GM12878 (cell line): Measurements from ENCODE around the gene SRSF2. TPM values are rescaled to one million over a fixed set of nuclear protein-coding genes. Genes with fewer than 3 reads are reported as not detected.
A peak's percentile ranks its signal among the peaks of the same experiment; 100 is the strongest.
"Not testable (repeated sequence)": the region's sequence is repeated elsewhere in the genome, so short reads cannot be mapped to it uniquely, and the experiment has no call there.

Experiments
- ATAC-seq: fragments of 200-7000 bp; cut with Tn5 transposase; 3 replicates; pipeline ENCODE4 v1.9.1; 2020; ENCODE audit warnings: mild to moderate bottlenecking, moderate library complexity
- BruUV-seq: library from RNA; stranded (reverse); fragments of 400-500 nt; replicated peaks from 2 replicates; lab custom pipeline; 2021; lab: Mats Ljungman, UMichigan
- CTCF ChIA-PET: fragments of 300-600 bp; sonication (Branson Sonifier 250); formaldehyde crosslinking; extraction: SDS; loops from one replicate; lab custom pipeline; 2021; ENCODE audit warnings: inconsistent platforms; lab: Yijun Ruan, JAX
- POLR2A ChIA-PET: fragments of 350-600 bp; formaldehyde crosslinking; extraction: SDS; loops from one replicate; lab custom pipeline; 2021; ENCODE audit warnings: inconsistent platforms; lab: Charles Lee
- RAD21 ChIA-PET: fragments of 300-600 bp; sonication (Branson Sonifier 250); formaldehyde crosslinking; loops from one replicate; lab custom pipeline; 2023; ENCODE audit warnings: antibody characterized with exemption; ENCODE audit not compliant: unreplicated experiment; lab: Charles Lee
- SMC1A ChIA-PET: fragments of 300-600 bp; sonication (Branson Sonifier 250); formaldehyde crosslinking; loops from one replicate; lab custom pipeline; 2023; ENCODE audit not compliant: unreplicated experiment, uncharacterized antibody; lab: Charles Lee
- DNase-seq: peaks from one replicate; pipeline ENCODE4 v3.0.0-alpha.2; 2011; ENCODE audit warnings: low read depth, low spot score
- FAIRE-seq: peaks from 3 replicates; lab custom pipeline; 2011; peaks lifted over from hg19 to GRCh38; lab: Jason Lieb, UNC
- H2AFZ ChIP-seq: 2 replicates; pipeline ENCODE4 v1.6.0; 2011; ENCODE audit warnings: low read depth, low read length, control low read depth; ENCODE audit not compliant: control insufficient read depth
- H3K27ac ChIP-seq: 2 replicates; pipeline ENCODE4 v1.5.1; 2011; ENCODE audit warnings: control low read depth; ENCODE audit not compliant: control insufficient read depth, insufficient read depth
- H3K27me3 ChIP-seq, 2 experiments: replicated peaks in 1 of 2; 2 replicates each; pipeline versions ENCODE4 v1.6.0 to v1.6.1; 2011; ENCODE audit warnings: low read length in 1 of 2; ENCODE audit not compliant: control insufficient read depth in 2 of 2, insufficient read depth in 2 of 2
- H3K36me3 ChIP-seq, 2 experiments: 2 replicates each; pipeline ENCODE4 v1.5.1; 2011; ENCODE audit warnings: low read length in 1 of 2; ENCODE audit not compliant: control insufficient read depth in 2 of 2, insufficient read depth in 2 of 2
- H3K4me1 ChIP-seq: 2 replicates; pipeline ENCODE4 v1.6.1; 2011; ENCODE audit warnings: mild to moderate bottlenecking, low read length, moderate library complexity, mixed read lengths; ENCODE audit not compliant: control insufficient read depth, insufficient read depth
- H3K4me2 ChIP-seq: 2 replicates; pipeline ENCODE4 v1.6.0; 2011; ENCODE audit warnings: control low read depth; ENCODE audit not compliant: control insufficient read depth, insufficient read depth
- H3K4me3 ChIP-seq: fragments of 200-600 bp; sonication (generic); 2 replicates; pipeline ENCODE4 v1.5.1; 2016
- H3K79me2 ChIP-seq: 2 replicates; pipeline ENCODE4 v1.6.0; 2011; ENCODE audit warnings: low read length; ENCODE audit not compliant: control insufficient read depth, insufficient read depth
- H3K9ac ChIP-seq: 2 replicates; pipeline ENCODE4 v1.8.0; 2011; ENCODE audit warnings: low read length, control low read depth, mixed read lengths; ENCODE audit not compliant: control insufficient read depth, insufficient read depth
- H3K9me3 ChIP-seq: replicated peaks from 3 replicates; pipeline ENCODE4 v1.5.1; 2011; ENCODE audit warnings: mild to moderate bottlenecking, low read length; ENCODE audit not compliant: control insufficient read depth, insufficient read depth
- H4K20me1 ChIP-seq: 2 replicates; pipeline ENCODE4 v1.6.0; 2011; ENCODE audit not compliant: control insufficient read depth, insufficient read depth
- FOS ChIP-seq: IDR thresholded peaks from 3 replicates; pipeline ENCODE4 v1.6.1; 2011; ENCODE audit warnings: borderline replicate concordance; ENCODE audit not compliant: insufficient read length; ENCODE audit errors: extremely low read depth
- FOXK2 ChIP-seq: fragments of 450-650 bp; IDR thresholded peaks from 2 replicates; pipeline ENCODE4 v1.6.1; 2017; ENCODE audit warnings: mild to moderate bottlenecking, moderate library complexity
- HDGF ChIP-seq: fragments of 450-650 bp; IDR thresholded peaks from 2 replicates; pipeline ENCODE4 v1.6.1; 2016; ENCODE audit warnings: antibody characterized with exemption
- IRF4 ChIP-seq: IDR thresholded peaks from 2 replicates; pipeline ENCODE4 v1.6.1; 2011; ENCODE audit warnings: low read depth, low read length
- JUNB ChIP-seq: IDR thresholded peaks from 2 replicates; pipeline ENCODE4 v1.6.1; 2016; ENCODE audit warnings: antibody characterized with exemption, mild to moderate bottlenecking
- NBN ChIP-seq: fragments of 450-650 bp; IDR thresholded peaks from 2 replicates; pipeline ENCODE4 v1.6.1; 2016
- NFIC ChIP-seq: IDR thresholded peaks from 2 replicates; pipeline ENCODE4 v1.6.1; 2012; ENCODE audit warnings: low read depth, mild to moderate bottlenecking, inconsistent platforms, low read length, moderate library complexity
- NR2F1 ChIP-seq: fragments of 450-650 bp; conservative IDR thresholded peaks from 2 replicates; pipeline ENCODE4 v1.6.1; 2017; ENCODE audit warnings: mild to moderate bottlenecking
- RUNX3 ChIP-seq: IDR thresholded peaks from 2 replicates; pipeline ENCODE4 v1.6.1; 2012; ENCODE audit warnings: low read length, inconsistent platforms
- STAT3 ChIP-seq: IDR thresholded peaks from 2 replicates; pipeline ENCODE4 v1.6.1; 2011; ENCODE audit warnings: low read depth, low read length, improper control_type of control experiment
- ZBTB4 ChIP-seq: fragments of 450-650 bp; formaldehyde crosslinking; IDR thresholded peaks from 2 replicates; pipeline ENCODE4 v1.4.0; 2022; ENCODE audit warnings: mild to moderate bottlenecking, moderate library complexity
- ZSCAN29 ChIP-seq: fragments of 450-650 bp; IDR thresholded peaks from 2 replicates; pipeline ENCODE4 v1.6.1; 2017; ENCODE audit warnings: mild to moderate bottlenecking, moderate library complexity
- ZZZ3 ChIP-seq: IDR thresholded peaks from 2 replicates; pipeline ENCODE4 v1.6.1; 2011; ENCODE audit warnings: low read depth; ENCODE audit not compliant: control insufficient read depth, insufficient read length
- WGBS: methylation state at CpG from one replicate; pipeline ENCODE4 v1.1.6; 2016; ENCODE audit warnings: low lambda C conversion rate; ENCODE audit not compliant: insufficient replicate concordance, insufficient coverage; ENCODE audit errors: missing lambda C conversion rate; 5-methylcytosine and 5-hydroxymethylcytosine counted together
- in situ Hi-C: fragments of 300-500 bp; cut with MboI; formaldehyde crosslinking; loops from 9 replicates; pipeline ENCODE4 v1.14.3; 2018; ENCODE audit warnings: mixed read lengths
- intact Hi-C: fragments of 100-400 bp; cut with micrococcal nuclease; formaldehyde crosslinking; loops from one replicate; pipeline ENCODE4 v1.14.2; 2022; ENCODE audit not compliant: unreplicated experiment
- polyA plus RNA-seq, 11 experiments: library from polyadenylated mRNA; depleted of rRNA in 4 of 11; unstranded in 6 of 11; stranded (reverse) in 5 of 11; fragments of >200 nt; fragmentation: Nextera tagmentation in 4 of 11; fragmentation: Illumina TruSeq in 1 of 11; extraction: Ambion mirVana in 4 of 11; extraction: Trizol in 1 of 11; gene quantifications; 1 replicate in 1 of 11; 2 replicates in 10 of 11; pipeline versions ENCODE4 v1.2.1 to v1.2.3, GENCODE V29; 2011 to 2016; ENCODE audit warnings: inconsistent platforms in 2 of 11, missing spikeins in 2 of 11, low read depth in 1 of 11
- total RNA-seq, 4 experiments: library from RNA; depleted of rRNA in 3 of 4; stranded (reverse); fragments of >200 nt in 3 of 4; fragmentation: Illumina TruSeq in 1 of 4; extraction: Trizol in 1 of 4; gene quantifications; 2 replicates each; pipeline versions ENCODE4 v1.2.1 to v1.2.3, GENCODE V29; 2013 to 2021
- TF ChIP-seq, protein P1 (sequence below): IDR thresholded peaks from 2 replicates; pipeline ENCODE4 v1.6.1; 2011; ENCODE audit warnings: borderline replicate concordance, low read depth, mild to moderate bottlenecking, moderate library complexity, low read length; ENCODE audit not compliant: insufficient read depth, poor library complexity, severe bottlenecking

SRSF2 gene
- total and polyA plus RNA-seq, 10 of the 15 experiments (the other 5 are each of a cell fraction or from before 2014, with no cell fraction given), result 225 to 795 (median 410) TPM

- SMC1A ChIA-PET, result interaction anchor here (0.6 to 1.0 kb wide), 2 partner anchors 20 to 306 kb away, joined by 3 read pairs; no protein-coding TSS in a partner anchor
- H3K4me3 ChIP-seq, H3K36me3 ChIP-seq, ATAC-seq, in situ Hi-C loops, intact Hi-C loops, H3K27me3 ChIP-seq, H3K79me2 ChIP-seq, H2AFZ ChIP-seq, H3K4me2 ChIP-seq, DNase-seq, H3K9me3 ChIP-seq, H3K27ac ChIP-seq, H3K4me1 ChIP-seq, BruUV-seq, FAIRE-seq, RAD21 ChIA-PET, H4K20me1 ChIP-seq, POLR2A ChIA-PET, H3K9ac ChIP-seq: not testable (repeated sequence)
- WGBS, result 92% methylated on average over 6 of the region's 6 CpGs
- CTCF ChIA-PET, result interaction anchor here (1.2 kb wide), 1 partner anchor 18 kb away, joined by 5 read pairs; no protein-coding TSS in a partner anchor
Measured at GRCh38 chr17:76745785-76746184, 8.7 kb upstream of the SRSF2 start.

DNA sequence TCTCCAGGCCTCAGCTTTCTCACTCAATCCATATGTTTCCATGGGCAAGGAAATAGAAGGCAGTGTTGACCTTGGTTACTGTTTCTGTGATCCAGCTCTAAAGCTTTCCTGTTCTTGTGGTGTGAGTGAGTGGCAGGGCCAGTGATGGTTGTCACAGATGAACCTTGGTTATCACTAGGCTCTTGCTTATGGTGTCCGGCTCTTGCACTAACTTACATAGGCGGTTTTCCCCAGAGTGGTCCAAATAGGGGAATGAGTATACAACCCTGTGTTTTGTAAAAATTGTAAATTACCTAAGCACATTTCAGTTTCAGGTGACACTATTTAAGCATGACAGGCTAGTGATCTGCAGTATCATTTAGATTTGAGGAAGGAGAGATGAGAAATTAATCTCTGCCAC lies 7.6 kb upstream of the SRSF2 start:
- Histone ChIP-seq H3K9me3 (no peaks in the 10 kb centered on the region), H3K4me1 (no peaks in the 10 kb centered on the region), H2AFZ (no peak overlapping the region), H3K9ac (no peak overlapping the region), H4K20me1 (no peaks in the 10 kb centered on the region), H3K4me2 (no peak overlapping the region), H3K27ac (no peak overlapping the region), H3K27me3 (no peaks in the 10 kb centered on the region), H3K36me3 (peaks cover 0 to 9% of the 10 kb centered on the region in 2 experiments; a peak in 3 of 4 replicates), H3K4me3 (no peak overlapping the region), H3K79me2 (no peaks in the 10 kb centered on the region)
- no peak for FAIRE-seq
- no peak for DNase-seq
- ChIA-PET CTCF (no interaction called here), SMC1A (no interaction called here), POLR2A (no interaction called here), RAD21 (no interaction called here)
- in situ Hi-C loops, result no loop called here
- ATAC-seq, result peak; percentile 71
- WGBS, result 98% methylated on average over 2 of the region's 2 CpGs
- intact Hi-C loops, result no loop called here
- BruUV-seq, result no TSS peak
- TF ChIP-seq FOXK2 (no peak), NFIC (no peak), NBN (no peak), JUNB (peak; percentile 51; the same call in 1 of the 2 replicates), NR2F1 (no peak), ZSCAN29 (no peak), IRF4 (no peak), ZBTB4 (CRISPR knock-in tag) (no peak), HDGF (no peak), ZZZ3 (no peak), STAT3 (no peak), FOS (no peak), RUNX3 (peak; percentile 16; the same call in 1 of the 2 replicates)
- TF ChIP-seq, protein P1, sequence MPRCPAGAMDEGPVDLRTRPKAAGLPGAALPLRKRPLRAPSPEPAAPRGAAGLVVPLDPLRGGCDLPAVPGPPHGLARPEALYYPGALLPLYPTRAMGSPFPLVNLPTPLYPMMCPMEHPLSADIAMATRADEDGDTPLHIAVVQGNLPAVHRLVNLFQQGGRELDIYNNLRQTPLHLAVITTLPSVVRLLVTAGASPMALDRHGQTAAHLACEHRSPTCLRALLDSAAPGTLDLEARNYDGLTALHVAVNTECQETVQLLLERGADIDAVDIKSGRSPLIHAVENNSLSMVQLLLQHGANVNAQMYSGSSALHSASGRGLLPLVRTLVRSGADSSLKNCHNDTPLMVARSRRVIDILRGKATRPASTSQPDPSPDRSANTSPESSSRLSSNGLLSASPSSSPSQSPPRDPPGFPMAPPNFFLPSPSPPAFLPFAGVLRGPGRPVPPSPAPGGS, result no peak
